GM12892 (cell line): ENCODE results near the gene TMEM201.

ENCODE experiments used
- DNase-seq: peaks from one replicate; pipeline ENCODE4 v3.0.0; 2011; ENCODE audit not compliant: insufficient read length
- FAIRE-seq: peaks from 2 replicates; lab custom pipeline; 2011; peaks lifted over from hg19 to GRCh38; lab: Jason Lieb, UNC
- POLR2A ChIP-seq: IDR thresholded peaks from 2 replicates; pipeline ENCODE4 v1.6.1; 2011; ENCODE audit warnings: low read depth, low read length, control low read depth
- POLR2AphosphoS5 ChIP-seq: IDR thresholded peaks from 2 replicates; pipeline ENCODE4 v1.6.1; 2011; ENCODE audit warnings: low read depth, low read length, control low read depth
- TAF1 ChIP-seq: IDR thresholded peaks from 2 replicates; pipeline ENCODE4 v1.6.1; 2011; ENCODE audit warnings: low read depth, mild to moderate bottlenecking, control low read depth, low read length, borderline replicate concordance

TMEM201 gene

GRCh38 chr1:9659328-9659727 is 70.6 kb downstream of the TMEM201 start:
- no peak for TF ChIP-seq TAF1
- no peak for TF ChIP-seq POLR2A
- TF ChIP-seq POLR2AphosphoS5: no peak
- FAIRE-seq (no peak), DNase-seq (no peak)

GRCh38 chr1:9663257-9663656 is 74.5 kb downstream of the TMEM201 start:
- FAIRE-seq (no peak), DNase-seq (no peak)
- TF ChIP-seq TAF1 (no peak), POLR2A (no peak), POLR2AphosphoS5 (no peak)
